HCT116 (cell line): ENCODE measurements around the gene BCAR1.
"Not testable (repeated sequence)": the region's sequence is repeated elsewhere in the genome, so short reads cannot be mapped to it uniquely, and the experiment has no call there.

Experiments
- CTCF ChIP-seq, 3 experiments: fragments of 200-600 bp in 1 of 3; sonication (generic) in 1 of 3; IDR thresholded peaks in 2 of 3; conservative IDR thresholded peaks in 1 of 3; 2 replicates each; pipeline ENCODE4 v1.5.1; 2012 to 2017; ENCODE audit warnings: low read depth in 2 of 3, low read length in 2 of 3, antibody characterized with exemption in 1 of 3, borderline replicate concordance in 1 of 3, control low read depth in 1 of 3, mild to moderate bottlenecking in 1 of 3, mixed read lengths in 1 of 3, mixed run types in 1 of 3, moderate library complexity in 1 of 3; ENCODE audit not compliant: insufficient read depth in 1 of 3
- EZH2phosphoT487 ChIP-seq: fragments of 200-600 bp; IDR thresholded peaks from 2 replicates; pipeline ENCODE4 v1.6.1; 2018; ENCODE audit warnings: antibody characterized with exemption, borderline replicate concordance
- RAD21 ChIP-seq: IDR thresholded peaks from 2 replicates; pipeline ENCODE4 v1.6.1; 2012; ENCODE audit warnings: low read depth, mild to moderate bottlenecking
- SRF ChIP-seq: IDR thresholded peaks from 2 replicates; pipeline ENCODE4 v1.6.1; 2012; ENCODE audit warnings: low read depth
- YY1 ChIP-seq: IDR thresholded peaks from 2 replicates; pipeline ENCODE4 v1.6.1; 2011; ENCODE audit warnings: low read length, low read depth, moderate library complexity, mild to moderate bottlenecking; ENCODE audit not compliant: insufficient replicate concordance; ENCODE audit errors: extremely low read depth
- ZBTB33 ChIP-seq: IDR thresholded peaks from 2 replicates; pipeline ENCODE4 v1.6.1; 2011; ENCODE audit warnings: mild to moderate bottlenecking, low read length, moderate library complexity; ENCODE audit not compliant: insufficient replicate concordance; ENCODE audit errors: extremely low read depth

GRCh38 chr16:75205438-75205837 is 46.0 kb downstream of the BCAR1 start:
- TF ChIP-seq CTCF (IDR thresholded peaks at IDR 0.05 in 2 of 3, conservative IDR thresholded peaks at IDR 0.05 in 1 of 3; ENCODE audit: borderline replicate concordance in 1 of 3, insufficient read depth in 1 of 3, low read depth in 2 of 3, low read length in 2 of 3); EZH2phosphoT487; YY1; ZBTB33; SRF; RAD21: not testable (repeated sequence)
